Endodermal cell (in vitro differentiated cells): Measurements from ENCODE around the gene SNRNP27. TPM values are rescaled to one million over a fixed set of nuclear protein-coding genes. Genes with fewer than 3 reads are reported as not detected.

Experiments
- DNase-seq: peaks from one replicate; pipeline ENCODE4 v3.0.0-alpha.2; 2017
- H3K27ac ChIP-seq: 2 replicates; pipeline ENCODE4 v1.5.1; 2013; ENCODE audit warnings: mild to moderate bottlenecking, low read depth, low read length, moderate library complexity
- H3K27me3 ChIP-seq: 2 replicates; pipeline ENCODE4 v1.6.1; 2013; ENCODE audit warnings: mild to moderate bottlenecking, low read length, moderate library complexity; ENCODE audit not compliant: insufficient read depth, control insufficient read depth, poor library complexity, severe bottlenecking
- H3K36me3 ChIP-seq: 2 replicates; pipeline ENCODE4 v1.7.0; 2013; ENCODE audit warnings: mild to moderate bottlenecking, low read length, moderate library complexity; ENCODE audit not compliant: control insufficient read depth, insufficient read depth
- H3K4me1 ChIP-seq: one replicate; pipeline ENCODE4 v1.7.0; 2013; ENCODE audit warnings: low read length; ENCODE audit not compliant: control insufficient read depth, insufficient read depth
- H3K4me3 ChIP-seq: 2 replicates; pipeline ENCODE4 v1.5.1; 2013; ENCODE audit warnings: mild to moderate bottlenecking, low read length, moderate library complexity
- H3K9ac ChIP-seq: 2 replicates; pipeline ENCODE4 v1.6.1; 2013; ENCODE audit warnings: mild to moderate bottlenecking, low read length, moderate library complexity; ENCODE audit not compliant: poor library complexity, severe bottlenecking; ENCODE audit errors: extremely low read depth
- H3K9me3 ChIP-seq: 2 replicates; pipeline ENCODE4 v1.6.1; 2013; ENCODE audit warnings: mild to moderate bottlenecking, low read length, moderate library complexity; ENCODE audit not compliant: control insufficient read depth
- H3K27ac Mint-ChIP-seq: 2 replicates; pipeline ENCODE4 v1.8.0; 2020; ENCODE audit warnings: mixed read lengths
- H3K27me3 Mint-ChIP-seq: 2 replicates; pipeline ENCODE4 v1.8.0; 2021; ENCODE audit warnings: mild to moderate bottlenecking, mixed read lengths; ENCODE audit not compliant: insufficient read depth
- H3K36me3 Mint-ChIP-seq: 2 replicates; pipeline ENCODE4 v1.8.0; 2020; ENCODE audit warnings: low read depth, mixed read lengths
- H3K4me1 Mint-ChIP-seq: 2 replicates; pipeline ENCODE4 v1.8.0; 2020; ENCODE audit warnings: mixed read lengths
- H3K4me3 Mint-ChIP-seq: 2 replicates; pipeline ENCODE4 v1.8.0; 2020; ENCODE audit warnings: mild to moderate bottlenecking, moderate library complexity, mixed read lengths
- H3K9me3 Mint-ChIP-seq: 2 replicates; pipeline ENCODE4 v1.8.0; 2020; ENCODE audit warnings: mild to moderate bottlenecking, mixed read lengths
- WGBS, 2 experiments: methylation state at CpG; one replicate each; pipeline versions ENCODE4 v1.1.5 to v1.1.7; 2013; ENCODE audit warnings: missing lambda C conversion rate in 2 of 2, mixed read lengths in 1 of 2; ENCODE audit not compliant: insufficient coverage in 1 of 2, insufficient read length in 1 of 2; 5-methylcytosine and 5-hydroxymethylcytosine counted together
- total RNA-seq, 2 donors: library from RNA; stranded (reverse); fragmentation: NEBNext Ultra II Directional in 1 of 2; extraction: Animal tissue kit (Norgen Biotek cat#: 25700) in 1 of 2; gene quantifications; 2 replicates in 1 of 2; 3 replicates in 1 of 2; pipeline ENCODE4 v1.2.1, GENCODE V29; 2021
- TF ChIP-seq, protein P1 (sequence below): fragments of 200-600 bp; sonication (generic); conservative IDR thresholded peaks from 2 replicates; pipeline ENCODE4 v1.5.0; 2021; ENCODE audit warnings: antibody characterized with exemption, mild to moderate bottlenecking

Gene SNRNP27
- total RNA-seq, 2 donors from 2014 or later, result 56.2 to 64.9 TPM

DNA sequence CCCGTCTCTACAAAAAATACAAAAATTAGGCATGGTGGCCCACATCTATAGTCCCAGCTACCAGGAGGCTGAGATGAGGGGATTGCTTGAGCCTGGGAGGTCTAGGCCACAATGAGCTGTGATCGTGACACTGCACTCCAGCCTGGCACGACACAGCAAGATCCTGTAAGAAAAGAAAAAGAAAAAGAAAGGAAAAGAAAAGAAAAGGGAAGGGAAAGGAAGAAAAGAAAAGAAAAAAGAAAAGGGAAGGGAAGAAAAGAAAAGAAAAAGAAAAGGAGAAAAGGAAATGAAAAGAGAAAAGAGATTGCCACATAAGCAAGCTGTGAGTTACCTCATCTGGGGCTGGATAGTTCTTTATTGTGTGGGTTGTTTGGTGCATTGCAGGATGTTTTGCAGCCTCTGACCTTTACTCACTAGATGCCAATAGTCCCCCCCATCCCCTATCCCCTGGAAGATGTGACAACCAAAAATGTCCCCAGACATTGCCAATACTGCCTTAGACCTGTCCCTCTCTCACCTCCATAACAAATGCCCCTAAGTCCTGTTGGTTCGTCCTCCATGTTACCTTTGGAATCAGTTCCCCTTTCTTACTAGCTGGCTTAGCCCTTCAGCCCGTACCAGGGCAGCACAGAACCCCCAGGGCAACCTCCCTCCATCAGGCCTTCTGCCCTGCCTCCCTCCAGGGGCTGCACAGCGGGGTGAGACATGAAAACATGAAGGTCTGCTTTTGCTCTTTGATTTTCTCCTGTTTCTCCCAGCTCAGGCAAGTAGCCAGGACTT lies 58.8 kb downstream of the SNRNP27 start:
- no peak overlapping the region for H3K27ac ChIP-seq
- H3K4me1 Mint-ChIP-seq, result no peaks in the 10 kb centered on the region
- no peak overlapping the region for H3K27ac Mint-ChIP-seq
- H3K36me3 Mint-ChIP-seq, result no peaks in the 10 kb centered on the region
- no peak for DNase-seq
- H3K9me3 ChIP-seq, result no peaks in the 10 kb centered on the region
- H3K27me3 Mint-ChIP-seq, result peaks cover 17% of the 10 kb centered on the region
- no peaks in the 10 kb centered on the region for H3K9me3 Mint-ChIP-seq
- no peak overlapping the region for H3K4me3 Mint-ChIP-seq
- peaks cover 19% of the 10 kb centered on the region for H3K27me3 ChIP-seq
- H3K4me3 ChIP-seq, result no peak overlapping the region
- no peaks in the 10 kb centered on the region for H3K36me3 ChIP-seq
- H3K9ac ChIP-seq, result no peak overlapping the region
- 92 to 97% methylated on average over 4 to 6 of the region's 6 CpGs for WGBS, 2 experiments
- TF ChIP-seq, protein P1, sequence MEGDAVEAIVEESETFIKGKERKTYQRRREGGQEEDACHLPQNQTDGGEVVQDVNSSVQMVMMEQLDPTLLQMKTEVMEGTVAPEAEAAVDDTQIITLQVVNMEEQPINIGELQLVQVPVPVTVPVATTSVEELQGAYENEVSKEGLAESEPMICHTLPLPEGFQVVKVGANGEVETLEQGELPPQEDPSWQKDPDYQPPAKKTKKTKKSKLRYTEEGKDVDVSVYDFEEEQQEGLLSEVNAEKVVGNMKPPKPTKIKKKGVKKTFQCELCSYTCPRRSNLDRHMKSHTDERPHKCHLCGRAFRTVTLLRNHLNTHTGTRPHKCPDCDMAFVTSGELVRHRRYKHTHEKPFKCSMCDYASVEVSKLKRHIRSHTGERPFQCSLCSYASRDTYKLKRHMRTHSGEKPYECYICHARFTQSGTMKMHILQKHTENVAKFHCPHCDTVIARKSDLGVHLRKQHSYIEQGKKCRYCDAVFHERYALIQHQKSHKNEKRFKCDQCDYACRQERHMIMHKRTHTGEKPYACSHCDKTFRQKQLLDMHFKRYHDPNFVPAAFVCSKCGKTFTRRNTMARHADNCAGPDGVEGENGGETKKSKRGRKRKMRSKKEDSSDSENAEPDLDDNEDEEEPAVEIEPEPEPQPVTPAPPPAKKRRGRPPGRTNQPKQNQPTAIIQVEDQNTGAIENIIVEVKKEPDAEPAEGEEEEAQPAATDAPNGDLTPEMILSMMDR, result no peak
- H3K4me1 ChIP-seq, result no peaks in the 10 kb centered on the region

DNA sequence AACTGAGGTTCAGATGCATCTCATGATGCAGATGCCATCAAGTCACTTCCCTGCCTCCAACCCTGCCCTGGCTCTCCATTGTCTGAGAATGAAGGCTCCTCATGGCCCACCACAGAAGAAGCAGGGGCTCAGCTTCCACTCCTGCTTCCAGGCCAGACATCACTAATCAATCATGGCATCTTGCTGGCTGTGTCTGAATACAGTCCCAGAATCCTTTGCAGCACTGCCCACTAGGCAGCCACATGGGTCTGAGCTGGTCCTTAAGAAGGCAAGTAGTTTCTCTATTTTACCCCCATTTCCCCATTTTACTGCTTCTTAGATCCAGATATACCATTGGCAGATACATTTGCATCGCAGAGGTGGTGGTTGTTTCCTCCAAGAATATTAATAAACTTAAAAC lies 60.3 kb downstream of the SNRNP27 start:
- 100% methylated on average over 1 of the region's 1 CpG; no CpG with 5 or more reads in 1 of the 2 experiments for WGBS, 2 experiments
- no peak for DNase-seq
- no peaks in the 10 kb centered on the region for H3K4me1 Mint-ChIP-seq
- Histone ChIP-seq H3K27me3 (peaks cover 23% of the 10 kb centered on the region), H3K27ac (no peak overlapping the region), H3K36me3 (no peaks in the 10 kb centered on the region), H3K4me1 (no peaks in the 10 kb centered on the region), H3K9ac (no peak overlapping the region), H3K9me3 (no peaks in the 10 kb centered on the region), H3K4me3 (no peak overlapping the region)
- H3K36me3 Mint-ChIP-seq, result no peaks in the 10 kb centered on the region
- no peak overlapping the region for H3K27ac Mint-ChIP-seq
- H3K4me3 Mint-ChIP-seq, result no peak overlapping the region
- no peaks in the 10 kb centered on the region for H3K9me3 Mint-ChIP-seq
- TF ChIP-seq, protein P1, result no peak
- peaks cover 24% of the 10 kb centered on the region for H3K27me3 Mint-ChIP-seq

Other genes starting within 250 kb of the SNRNP27 start
- gene ANXA4, start 151.8 kb upstream of the SNRNP27 start, total RNA-seq, result 10 to 100 TPM; 18.0 to 21.4 TPM
- 10 to 100 TPM; 19.7 to 25.5 TPM for gene GMCL1, start 64.3 kb upstream of the SNRNP27 start, total RNA-seq
- 1 to 10 TPM in 1 of 2 donors, under 1 TPM in 1; 0.73 to 5.5 TPM for gene MXD1, start 21.2 kb downstream of the SNRNP27 start, total RNA-seq
- under 1 TPM; 0.84 to 0.91 TPM for gene ASPRV1, start 67.7 kb downstream of the SNRNP27 start, total RNA-seq
- gene PCBP1, start 193.5 kb downstream of the SNRNP27 start, total RNA-seq, result 100 to 1,000 TPM; 344 to 357 TPM